Right hindlimb (tissue), 1 donor: Measurements from ENCODE around the gene ASCC2.

Experiments
- DNase-seq: peaks from one replicate; pipeline ENCODE4 v3.0.0-alpha.2; 2018

ASCC2 gene

GRCh38 chr22:29816128-29816527, 21.9 kb downstream of the ASCC2 start:
- no peak for DNase-seq

GRCh38 chr22:29815580-29815979, 22.5 kb downstream of the ASCC2 start:
- DNase-seq = no peak

- no peak for DNase-seq
These were observed 24.1 kb downstream of the ASCC2 start for GRCh38 chr22:29814003-29814402.

GRCh38 chr22:29813563-29813962, 24.5 kb downstream of the ASCC2 start:
- DNase-seq = no peak

GRCh38 chr22:29813126-29813525, 24.9 kb downstream of the ASCC2 start:
- no peak for DNase-seq

GRCh38 chr22:29811377-29811776, 26.7 kb downstream of the ASCC2 start:
- no peak for DNase-seq

- peak; percentile 49 for DNase-seq
These were observed 27.9 kb downstream of the ASCC2 start for GRCh38 chr22:29810216-29810615.

- peak; percentile 48 for DNase-seq
These were observed 31.9 kb downstream of the ASCC2 start for GRCh38 chr22:29806196-29806595.

- no peak for DNase-seq
These were observed 33.1 kb downstream of the ASCC2 start for GRCh38 chr22:29804985-29805384.

- DNase-seq = no peak
These were observed 34.9 kb downstream of the ASCC2 start for GRCh38 chr22:29803190-29803589.

- no peak for DNase-seq
These were observed 36.3 kb downstream of the ASCC2 start for GRCh38 chr22:29801796-29802195.

GRCh38 chr22:29801153-29801552, 36.9 kb downstream of the ASCC2 start:
- DNase-seq = no peak

GRCh38 chr22:29799217-29799680, 38.8 kb downstream of the ASCC2 start:
- DNase-seq = peak; percentile 54

- no peak for DNase-seq
These were observed 39.3 kb downstream of the ASCC2 start for GRCh38 chr22:29798801-29799200.

GRCh38 chr22:29798318-29798717, 39.8 kb downstream of the ASCC2 start:
- DNase-seq = no peak

GRCh38 chr22:29797351-29797750, 40.7 kb downstream of the ASCC2 start:
- no peak for DNase-seq

- no peak for DNase-seq
These were observed 42.4 kb downstream of the ASCC2 start for GRCh38 chr22:29795663-29796062.

- DNase-seq = no peak
These were observed 44.7 kb downstream of the ASCC2 start for GRCh38 chr22:29793396-29793795.

GRCh38 chr22:29790061-29790460, 48.0 kb downstream of the ASCC2 start:
- DNase-seq = no peak

GRCh38 chr22:29788339-29789279, 49.5 kb downstream of the ASCC2 start:
- DNase-seq = no peak

- no peak for DNase-seq
These were observed 50.6 kb downstream of the ASCC2 start for GRCh38 chr22:29787371-29787980.

GRCh38 chr22:29786031-29786430, 52.0 kb downstream of the ASCC2 start:
- DNase-seq = no peak

GRCh38 chr22:29784451-29785361, 53.4 kb downstream of the ASCC2 start:
- peak; percentile 74 for DNase-seq
